ENCODE measurements around the gene TMTC1.

TMTC1 gene

DNA sequence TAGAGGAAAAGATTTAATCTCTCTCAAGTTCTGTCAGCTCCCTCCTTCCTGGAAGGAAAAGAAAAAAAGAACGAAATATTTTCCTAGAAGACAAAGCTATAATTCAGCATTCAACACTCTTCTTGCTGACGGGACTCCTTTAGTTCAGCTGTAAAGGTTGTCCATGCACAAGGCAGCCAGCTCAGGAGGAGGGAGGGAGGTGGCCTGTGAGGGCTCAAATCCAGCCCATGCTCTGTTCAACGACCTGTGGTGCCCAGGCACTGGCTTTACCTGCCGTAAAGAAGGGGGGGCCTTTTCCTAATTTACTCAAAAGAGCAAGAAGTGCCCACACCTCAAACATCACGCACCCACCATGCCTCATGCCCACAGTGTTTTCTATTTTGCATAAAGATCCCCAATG, 109.3 kb downstream of the TMTC1 start:
- Histone ChIP-seq H3K36me3 (ENCODE audit: control insufficient read depth in 2 of 2, insufficient read depth in 2 of 2, low read length in 2 of 2) (no peaks in the 10 kb centered on the region), H3K27me3 (ENCODE audit: control insufficient read depth in 1 of 2, insufficient read depth in 2 of 2, low read length in 2 of 2) (no peaks in the 10 kb centered on the region), H3K4me1 (ENCODE audit: control insufficient read depth, insufficient read depth, low read length) (peaks cover 8% of the 10 kb centered on the region), H3K9me3 (ENCODE audit: control insufficient read depth in 2 of 2, low read length in 2 of 2) (no peaks in the 10 kb centered on the region), H3K9ac (ENCODE audit: low read length in 2 of 2) (no peak overlapping the region), H3K27ac (ENCODE audit: low read length) (no peak overlapping the region), H3K4me3 (ENCODE audit: low read length in 2 of 2) (no peak overlapping the region)

DNA sequence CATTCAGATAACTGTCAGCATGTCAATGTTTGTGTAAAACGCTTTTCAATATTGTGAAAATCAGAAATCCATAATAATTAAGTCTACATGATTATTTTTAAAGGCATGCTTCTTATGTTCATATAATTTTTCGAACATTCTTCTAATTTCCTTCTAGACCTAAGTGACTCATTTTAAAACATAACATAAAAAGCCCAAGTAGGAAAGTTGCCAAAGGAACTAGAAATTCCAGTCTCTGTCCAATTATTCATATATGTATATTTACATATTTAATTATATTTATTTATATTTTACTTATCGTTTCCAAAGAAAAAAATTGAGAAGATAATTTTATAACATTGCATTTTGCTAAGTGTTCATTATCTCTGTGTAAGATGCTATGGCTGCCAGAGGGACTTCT, 110.4 kb downstream of the TMTC1 start:
- Histone ChIP-seq H3K27me3 (ENCODE audit: control insufficient read depth in 1 of 2, insufficient read depth in 2 of 2, low read length in 2 of 2) (no peaks in the 10 kb centered on the region), H3K4me3 (ENCODE audit: low read length in 2 of 2) (no peak overlapping the region), H3K9me3 (ENCODE audit: control insufficient read depth in 2 of 2, low read length in 2 of 2) (no peaks in the 10 kb centered on the region), H3K36me3 (ENCODE audit: control insufficient read depth in 2 of 2, insufficient read depth in 2 of 2, low read length in 2 of 2) (no peaks in the 10 kb centered on the region), H3K4me1 (ENCODE audit: control insufficient read depth, insufficient read depth, low read length) (peaks cover 8% of the 10 kb centered on the region), H3K27ac (ENCODE audit: low read length) (no peak overlapping the region), H3K9ac (ENCODE audit: low read length in 2 of 2) (no peak overlapping the region)

DNA sequence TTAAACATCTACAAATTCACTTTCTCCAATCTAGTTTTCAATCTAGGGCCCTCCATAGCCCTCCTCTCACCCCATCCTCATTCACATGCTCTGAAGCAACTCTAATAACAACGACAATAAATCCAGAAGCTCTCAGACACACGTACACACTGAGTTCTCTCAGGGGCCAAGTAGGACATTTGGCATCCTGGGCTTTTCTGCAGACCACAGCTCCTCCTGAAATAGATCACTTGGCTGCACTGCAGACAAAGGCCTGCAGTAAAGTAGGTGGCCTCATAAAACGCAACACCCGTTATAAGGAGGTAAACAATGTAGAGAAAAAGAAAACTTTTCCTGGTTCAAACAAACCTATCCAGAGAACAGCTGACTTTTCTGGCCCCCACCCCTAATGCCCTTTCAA, 111.2 kb downstream of the TMTC1 start:
- H3K27me3 ChIP-seq (ENCODE audit: control insufficient read depth in 1 of 2, insufficient read depth in 2 of 2, low read length in 2 of 2): no peaks in the 10 kb centered on the region
- no peak overlapping the region for H3K4me3 ChIP-seq (ENCODE audit: low read length in 2 of 2)

DNA sequence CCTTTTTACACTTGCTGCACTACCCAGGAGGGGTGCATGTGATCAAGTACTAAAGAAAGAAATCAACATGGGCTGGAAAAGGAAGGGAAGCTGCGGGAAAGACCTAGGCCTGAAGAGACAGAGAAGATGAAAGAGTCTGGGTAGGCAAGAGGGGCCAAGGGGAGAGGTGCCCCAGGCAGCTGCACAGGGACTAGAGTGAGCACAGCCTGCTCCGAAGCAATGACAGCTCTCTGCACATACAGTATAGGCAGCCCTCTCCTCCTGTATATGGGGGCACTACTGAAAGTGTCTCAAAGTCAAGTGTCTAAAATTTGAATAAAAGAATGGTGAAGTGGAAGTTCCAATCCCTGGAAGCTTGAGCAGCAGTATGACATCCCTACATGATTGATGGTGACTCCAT, 112.0 kb downstream of the TMTC1 start:
- Histone ChIP-seq H3K27me3 (ENCODE audit: control insufficient read depth in 1 of 2, insufficient read depth in 2 of 2, low read length in 2 of 2) (no peaks in the 10 kb centered on the region), H3K4me3 (ENCODE audit: low read length in 2 of 2) (no peak overlapping the region)

More for the DNA sequence above, 111.2 kb downstream of the TMTC1 start:
- peaks cover 13% of the 10 kb centered on the region for H3K4me1 ChIP-seq (ENCODE audit: control insufficient read depth, insufficient read depth, low read length)
- H3K36me3 ChIP-seq (ENCODE audit: control insufficient read depth in 2 of 2, insufficient read depth in 2 of 2, low read length in 2 of 2): no peaks in the 10 kb centered on the region
- H3K9me3 ChIP-seq (ENCODE audit: control insufficient read depth in 2 of 2, low read length in 2 of 2): no peaks in the 10 kb centered on the region
- H3K9ac ChIP-seq (ENCODE audit: low read length in 2 of 2): no peak overlapping the region
- no peak overlapping the region for H3K27ac ChIP-seq (ENCODE audit: low read length)

DNA sequence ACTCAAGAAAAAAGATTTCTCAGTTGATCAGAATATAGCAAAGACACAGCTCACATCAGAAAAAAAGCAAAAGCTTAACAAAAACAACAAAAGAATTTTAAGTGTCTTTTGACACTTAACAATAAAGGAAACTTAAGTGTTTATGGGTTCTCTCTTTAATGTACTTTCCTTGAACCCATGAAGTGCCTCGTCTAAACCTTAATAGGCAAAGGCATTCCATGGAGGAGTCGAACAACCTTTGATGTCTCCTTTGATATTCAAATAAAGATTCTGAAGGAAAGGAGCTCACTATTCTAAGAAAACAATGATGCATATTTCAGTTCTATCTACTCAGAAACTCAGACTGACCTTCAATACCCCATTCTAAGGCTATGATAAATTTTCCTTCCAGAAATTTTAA, 116.7 kb downstream of the TMTC1 start:
- Histone ChIP-seq H3K4me3 (ENCODE audit: low read length in 2 of 2) (no peak overlapping the region), H3K27me3 (ENCODE audit: control insufficient read depth in 1 of 2, insufficient read depth in 2 of 2, low read length in 2 of 2) (no peaks in the 10 kb centered on the region), H3K9me3 (ENCODE audit: control insufficient read depth in 2 of 2, low read length in 2 of 2) (no peaks in the 10 kb centered on the region), H3K9ac (ENCODE audit: low read length in 2 of 2) (no peak overlapping the region), H3K36me3 (ENCODE audit: control insufficient read depth in 2 of 2, insufficient read depth in 2 of 2, low read length in 2 of 2) (no peaks in the 10 kb centered on the region), H3K27ac (ENCODE audit: low read length) (no peak overlapping the region), H3K4me1 (ENCODE audit: control insufficient read depth, insufficient read depth, low read length) (peaks cover 14% of the 10 kb centered on the region)

More for the DNA sequence above, 112.0 kb downstream of the TMTC1 start:
- H3K36me3 ChIP-seq (ENCODE audit: control insufficient read depth in 2 of 2, insufficient read depth in 2 of 2, low read length in 2 of 2): no peaks in the 10 kb centered on the region
- no peaks in the 10 kb centered on the region for H3K9me3 ChIP-seq (ENCODE audit: control insufficient read depth in 2 of 2, low read length in 2 of 2)
- no peak overlapping the region for H3K9ac ChIP-seq (ENCODE audit: low read length in 2 of 2)
- H3K4me1 ChIP-seq (ENCODE audit: control insufficient read depth, insufficient read depth, low read length): peaks cover 13% of the 10 kb centered on the region
- no peak overlapping the region for H3K27ac ChIP-seq (ENCODE audit: low read length)

DNA sequence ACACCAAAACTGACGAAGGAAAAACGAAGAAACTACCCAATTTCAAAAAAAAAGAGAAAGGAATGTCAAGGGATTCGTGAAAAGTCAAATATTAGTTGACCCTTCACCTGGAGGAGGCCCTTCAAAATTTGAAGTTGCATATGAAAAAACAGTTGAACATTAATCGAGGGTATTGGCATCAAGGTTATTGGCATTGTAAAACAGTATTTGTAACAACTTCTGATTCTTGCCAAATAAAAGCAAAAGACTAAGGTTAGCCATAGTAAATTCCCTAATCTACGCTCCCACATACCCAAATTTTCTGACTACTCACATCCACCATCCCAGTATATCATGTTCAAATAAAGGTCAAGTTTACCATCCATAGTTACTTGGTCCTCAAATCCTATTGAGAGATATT, 118.6 kb downstream of the TMTC1 start:
- no peak overlapping the region for H3K4me3 ChIP-seq (ENCODE audit: low read length in 2 of 2)
- H3K27me3 ChIP-seq (ENCODE audit: control insufficient read depth in 1 of 2, insufficient read depth in 2 of 2, low read length in 2 of 2): no peaks in the 10 kb centered on the region
- peaks cover 2 to 4% of the 10 kb centered on the region in 2 donors for H3K36me3 ChIP-seq (ENCODE audit: control insufficient read depth in 2 of 2, insufficient read depth in 2 of 2, low read length in 2 of 2)
- no peaks in the 10 kb centered on the region for H3K9me3 ChIP-seq (ENCODE audit: control insufficient read depth in 2 of 2, low read length in 2 of 2)
- H3K27ac ChIP-seq (ENCODE audit: low read length): no peak overlapping the region
- no peak overlapping the region for H3K9ac ChIP-seq (ENCODE audit: low read length in 2 of 2)
- H3K4me1 ChIP-seq (ENCODE audit: control insufficient read depth, insufficient read depth, low read length): peaks cover 14% of the 10 kb centered on the region

DNA sequence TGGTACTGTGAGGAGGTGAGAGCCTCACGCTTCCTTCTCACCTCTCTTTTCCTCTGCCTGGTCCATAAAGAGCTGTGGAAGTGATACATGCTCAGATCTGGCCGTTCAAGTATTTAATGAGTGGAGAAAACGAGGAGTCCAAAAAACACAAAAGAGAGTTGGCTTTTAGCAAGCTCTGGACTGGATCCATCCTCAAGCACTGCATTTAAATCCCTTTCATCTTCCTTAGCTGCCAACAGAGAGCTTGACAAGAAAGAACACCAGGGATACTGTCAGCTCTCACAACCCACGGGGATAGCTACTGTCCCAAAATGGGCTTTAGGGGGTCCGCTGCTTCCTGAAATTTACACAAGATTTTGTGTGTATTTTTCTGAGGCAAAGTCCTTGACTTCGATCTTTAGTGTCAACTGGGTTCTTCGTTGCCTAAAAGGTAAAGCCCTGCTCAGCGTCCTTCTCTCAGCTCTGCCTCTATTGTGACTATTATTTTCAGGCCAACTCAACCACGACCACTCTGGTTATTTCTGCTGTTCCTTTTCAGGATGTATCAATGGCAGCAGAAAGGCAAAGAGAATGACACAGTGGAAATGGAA, 120.9 kb downstream of the TMTC1 start:
- Histone ChIP-seq H3K9me3 (ENCODE audit: control insufficient read depth in 2 of 2, low read length in 2 of 2) (no peaks in the 10 kb centered on the region), H3K4me1 (ENCODE audit: control insufficient read depth, insufficient read depth, low read length) (peaks cover 10% of the 10 kb centered on the region), H3K27me3 (ENCODE audit: control insufficient read depth in 1 of 2, insufficient read depth in 2 of 2, low read length in 2 of 2) (no peaks in the 10 kb centered on the region), H3K9ac (ENCODE audit: low read length in 2 of 2) (no peak overlapping the region), H3K4me3 (ENCODE audit: low read length in 2 of 2) (peak overlapping the region in 1 of 2 donors; percentile 16), H3K36me3 (ENCODE audit: control insufficient read depth in 2 of 2, insufficient read depth in 2 of 2, low read length in 2 of 2) (peaks cover 3 to 5% of the 10 kb centered on the region in 2 donors), H3K27ac (ENCODE audit: low read length) (peak overlapping the region; percentile 41)

DNA sequence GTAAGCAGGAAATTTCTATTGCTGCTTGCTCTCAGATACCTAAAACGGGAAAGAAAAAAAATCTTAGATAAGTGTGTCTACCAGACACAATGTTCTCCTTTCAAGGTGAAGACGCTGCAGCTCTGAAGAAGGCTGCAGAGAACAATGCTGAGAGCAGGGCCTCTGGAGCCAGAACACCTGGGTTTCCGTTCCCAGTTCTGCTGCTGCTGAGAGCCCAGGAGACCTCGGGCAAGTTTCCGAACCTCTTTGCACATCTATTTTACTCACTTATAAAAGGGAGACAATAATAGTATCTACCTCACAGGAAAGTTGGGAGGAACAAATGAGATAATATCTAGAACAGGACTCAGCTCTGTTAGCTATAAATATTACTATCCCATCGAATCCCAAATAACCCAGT, 122.9 kb downstream of the TMTC1 start:
- no peak overlapping the region for H3K4me3 ChIP-seq (ENCODE audit: low read length in 2 of 2)
- H3K9ac ChIP-seq (ENCODE audit: low read length in 2 of 2): no peak overlapping the region
- H3K27me3 ChIP-seq (ENCODE audit: control insufficient read depth in 1 of 2, insufficient read depth in 2 of 2, low read length in 2 of 2): no peaks in the 10 kb centered on the region
- no peak overlapping the region for H3K27ac ChIP-seq (ENCODE audit: low read length)
- no peaks in the 10 kb centered on the region for H3K9me3 ChIP-seq (ENCODE audit: control insufficient read depth in 2 of 2, low read length in 2 of 2)
- peaks cover 3 to 5% of the 10 kb centered on the region in 2 donors for H3K36me3 ChIP-seq (ENCODE audit: control insufficient read depth in 2 of 2, insufficient read depth in 2 of 2, low read length in 2 of 2)
- H3K4me1 ChIP-seq (ENCODE audit: control insufficient read depth, insufficient read depth, low read length): peaks cover 9% of the 10 kb centered on the region

DNA sequence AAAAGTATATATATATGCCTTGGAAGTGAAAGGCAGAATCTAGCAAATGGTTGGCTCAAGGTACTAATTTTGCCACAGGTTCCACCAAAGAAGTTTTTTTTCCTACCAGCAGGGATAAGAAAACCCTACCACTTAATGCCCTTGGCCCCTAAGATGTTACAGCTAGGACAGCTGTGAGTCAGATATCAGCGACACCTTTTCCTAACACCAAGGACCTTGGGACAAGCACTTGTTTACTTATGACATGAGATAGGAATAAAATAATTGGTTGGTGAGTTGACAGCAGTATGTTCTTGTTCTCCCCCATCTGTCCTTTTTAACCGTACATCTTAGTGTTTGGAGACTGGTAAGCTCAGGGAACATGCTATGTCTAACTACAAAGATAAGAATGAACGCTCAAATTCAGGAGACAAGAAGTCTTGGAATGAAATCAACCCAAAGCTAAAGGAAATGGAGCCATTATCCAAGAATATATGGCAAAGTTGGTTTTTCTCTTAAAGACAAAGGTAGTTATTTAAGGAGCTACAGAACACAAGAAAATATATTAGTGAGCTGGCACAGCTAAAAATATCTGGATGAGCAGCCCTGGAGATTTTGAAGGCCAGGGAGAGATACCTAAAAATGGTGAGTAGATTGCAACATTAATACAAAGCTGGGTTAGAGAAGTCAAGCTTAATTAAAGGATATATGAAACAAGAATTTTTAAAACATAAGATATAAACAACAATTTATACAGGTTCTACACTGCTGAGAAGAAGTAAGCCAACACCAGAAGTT, 126.8 kb downstream of the TMTC1 start:
- Histone ChIP-seq H3K9me3 (ENCODE audit: control insufficient read depth in 2 of 2, low read length in 2 of 2) (no peaks in the 10 kb centered on the region), H3K4me3 (ENCODE audit: low read length in 2 of 2) (no peak overlapping the region), H3K27me3 (ENCODE audit: control insufficient read depth in 1 of 2, insufficient read depth in 2 of 2, low read length in 2 of 2) (no peaks in the 10 kb centered on the region), H3K27ac (ENCODE audit: low read length) (no peak overlapping the region), H3K36me3 (ENCODE audit: control insufficient read depth in 2 of 2, insufficient read depth in 2 of 2, low read length in 2 of 2) (peaks cover 6 to 13% of the 10 kb centered on the region in 2 donors), H3K4me1 (ENCODE audit: control insufficient read depth, insufficient read depth, low read length) (no peaks in the 10 kb centered on the region), H3K9ac (ENCODE audit: low read length in 2 of 2) (no peak overlapping the region)

DNA sequence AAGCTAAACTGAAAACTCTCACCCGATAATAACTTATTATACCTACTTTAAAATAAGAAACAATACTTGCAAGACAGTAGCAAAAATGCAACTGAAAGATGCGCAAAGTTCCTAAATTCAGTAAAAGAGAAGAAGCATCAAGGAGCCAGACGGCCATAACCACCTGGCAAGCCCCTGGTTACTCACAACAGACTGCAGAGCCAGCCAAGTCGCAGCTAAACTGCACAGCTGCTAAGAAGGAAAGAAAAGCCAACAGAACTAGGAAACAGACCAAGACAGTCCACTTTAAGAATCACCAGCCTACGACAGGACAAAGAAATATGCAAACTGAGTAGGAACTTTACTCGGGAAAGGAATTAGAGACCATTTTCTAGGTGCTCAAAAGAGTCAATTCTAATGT, 127.9 kb downstream of the TMTC1 start:
- Histone ChIP-seq H3K4me3 (ENCODE audit: low read length in 2 of 2) (no peak overlapping the region), H3K27me3 (ENCODE audit: control insufficient read depth in 1 of 2, insufficient read depth in 2 of 2, low read length in 2 of 2) (no peaks in the 10 kb centered on the region), H3K27ac (ENCODE audit: low read length) (no peak overlapping the region), H3K9me3 (ENCODE audit: control insufficient read depth in 2 of 2, low read length in 2 of 2) (no peaks in the 10 kb centered on the region), H3K36me3 (ENCODE audit: control insufficient read depth in 2 of 2, insufficient read depth in 2 of 2, low read length in 2 of 2) (peaks cover 6 to 14% of the 10 kb centered on the region in 2 donors), H3K4me1 (ENCODE audit: control insufficient read depth, insufficient read depth, low read length) (no peaks in the 10 kb centered on the region), H3K9ac (ENCODE audit: low read length in 2 of 2) (no peak overlapping the region)

DNA sequence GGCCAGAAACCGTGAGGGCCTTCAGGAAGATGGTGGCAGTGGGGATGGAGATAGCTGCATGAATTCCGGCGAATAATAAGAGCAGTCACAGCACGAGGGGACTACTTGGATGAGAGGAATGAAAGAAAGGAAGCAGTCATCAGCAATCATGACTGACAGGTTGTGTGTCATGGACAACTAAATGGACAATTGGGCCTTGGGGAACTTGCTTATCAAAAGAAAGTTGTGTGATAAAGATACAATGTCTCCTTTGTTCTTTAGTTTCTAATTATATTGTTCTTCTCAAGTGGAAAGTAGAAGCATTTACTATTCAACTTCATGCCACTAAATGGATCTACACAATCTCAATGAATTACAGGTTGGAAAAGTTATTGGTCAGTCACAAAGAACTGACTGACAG, 130.5 kb downstream of the TMTC1 start:
- Histone ChIP-seq H3K36me3 (ENCODE audit: control insufficient read depth in 2 of 2, insufficient read depth in 2 of 2, low read length in 2 of 2) (peaks cover 8 to 9% of the 10 kb centered on the region in 2 donors), H3K4me3 (ENCODE audit: low read length in 2 of 2) (no peak overlapping the region), H3K27ac (ENCODE audit: low read length) (no peak overlapping the region), H3K27me3 (ENCODE audit: control insufficient read depth in 1 of 2, insufficient read depth in 2 of 2, low read length in 2 of 2) (no peaks in the 10 kb centered on the region), H3K9ac (ENCODE audit: low read length in 2 of 2) (no peak overlapping the region), H3K4me1 (ENCODE audit: control insufficient read depth, insufficient read depth, low read length) (no peaks in the 10 kb centered on the region), H3K9me3 (ENCODE audit: control insufficient read depth in 2 of 2, low read length in 2 of 2) (no peaks in the 10 kb centered on the region)
